Activated T-helper 1 cell treated with anti-CD3 and anti-CD28 coated beads, Interleukin-2, amount 50 U/mL, for 16 hours (primary cell): ENCODE measurements around the gene NR6A1.
"Not testable (repeated sequence)": the region's sequence is repeated elsewhere in the genome, so short reads cannot be mapped to it uniquely, and the experiment has no call there.

Experiments
- DNase-seq, 2 donors: peaks; one replicate each; pipeline ENCODE4 v3.0.0-alpha.2; 2020; ENCODE audit warnings: low read depth in 1 of 2, low spot score in 1 of 2

Gene NR6A1

DNA sequence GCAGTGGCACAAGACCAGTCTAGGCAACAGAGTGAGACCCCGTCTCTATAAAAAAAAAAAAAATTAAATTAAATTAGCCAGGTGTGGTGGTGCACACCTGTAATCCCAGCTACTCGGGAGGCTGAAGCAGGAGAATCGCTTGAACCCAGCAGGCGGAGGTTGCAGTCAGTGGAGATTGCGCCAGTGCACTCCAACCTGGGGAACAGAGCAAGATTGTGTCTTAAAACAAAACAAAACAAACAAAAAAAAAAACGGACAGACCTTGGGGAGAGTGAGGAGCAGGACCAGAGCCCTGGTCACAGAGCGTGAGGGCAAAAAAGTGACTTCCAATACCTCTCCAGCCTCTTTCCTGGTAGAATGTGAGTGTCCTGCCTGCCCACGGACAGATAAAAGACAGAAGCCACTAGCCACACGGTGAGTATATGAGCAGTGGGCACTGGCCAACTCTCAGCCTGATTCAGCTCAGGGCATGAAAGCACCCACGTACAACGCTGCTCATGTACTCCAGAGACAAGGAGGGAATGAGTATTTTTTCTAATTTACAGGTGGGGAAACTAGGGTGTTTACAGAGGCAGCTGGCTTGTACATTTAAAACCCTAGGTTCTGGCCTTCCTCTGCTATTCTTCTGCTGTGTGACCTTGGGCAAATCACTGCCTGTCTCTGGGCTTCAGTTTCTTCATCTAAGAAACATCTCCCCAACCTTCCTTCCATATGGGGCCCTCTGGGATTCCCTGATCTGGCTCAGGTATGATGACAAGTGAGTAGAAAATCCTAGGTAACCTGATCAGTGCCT, 7.7 kb upstream of the NR6A1 start:
- no peak for DNase-seq

DNA sequence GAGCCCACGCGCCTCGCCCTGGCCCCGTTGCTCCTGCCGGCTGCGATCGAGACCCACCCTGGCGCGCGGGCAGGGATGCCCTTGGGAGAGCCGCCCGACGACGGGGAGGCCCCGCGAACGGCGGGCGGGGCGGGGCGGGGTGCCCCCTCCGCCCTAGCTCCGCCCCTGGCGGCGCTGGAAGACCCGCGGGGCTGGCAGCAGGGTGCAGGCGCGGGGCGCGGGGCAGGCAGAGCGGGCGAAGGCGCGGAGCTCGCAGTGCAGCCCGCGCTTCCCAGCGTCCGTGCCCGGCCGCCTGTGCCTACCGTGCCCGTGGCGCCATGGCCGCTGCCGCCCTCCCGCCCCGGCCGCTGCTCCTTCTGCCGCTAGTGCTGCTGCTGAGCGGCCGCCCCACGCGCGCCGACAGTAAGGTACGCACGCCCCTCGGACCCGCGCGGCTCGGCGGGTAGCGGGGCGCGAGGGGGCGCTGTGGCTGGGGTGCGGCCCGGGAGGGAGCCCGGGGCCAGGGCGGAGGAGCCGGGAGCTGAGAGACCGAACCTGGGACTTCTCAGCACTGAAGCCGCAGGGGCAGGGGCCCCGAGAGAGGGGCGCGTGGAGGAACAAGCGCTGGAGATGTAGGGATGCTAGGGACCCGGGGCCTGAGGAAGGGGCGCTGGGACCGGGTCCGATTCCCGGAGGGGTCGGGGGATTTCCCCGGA, 6.0 kb upstream of the NR6A1 start, which contains the start of gene OLFML2A:
Gene OLFML2A, plus strand, starts transcription at position 180 of the 695 bp plus-strand sequence. Its CDS starts 138 bp downstream, at position 318.
- DNase-seq = no peak

DNA sequence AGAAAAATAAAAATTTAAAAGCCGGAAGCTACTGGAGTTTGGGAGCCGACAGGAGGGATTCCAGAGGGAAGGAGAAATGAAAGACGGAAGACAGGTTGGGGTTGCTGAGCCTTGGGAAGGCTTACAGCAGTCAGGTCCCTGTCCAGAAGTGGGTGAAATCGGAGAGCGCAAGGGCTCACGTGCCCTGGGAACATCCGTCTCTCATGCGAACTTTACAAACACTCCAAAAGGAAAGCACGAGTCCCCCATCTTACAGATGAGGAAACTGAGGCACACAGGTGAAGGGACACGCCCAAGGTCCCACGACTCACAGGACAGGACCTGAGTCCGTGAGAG, 5.5 kb upstream of the NR6A1 start:
- DNase-seq = no peak

DNA sequence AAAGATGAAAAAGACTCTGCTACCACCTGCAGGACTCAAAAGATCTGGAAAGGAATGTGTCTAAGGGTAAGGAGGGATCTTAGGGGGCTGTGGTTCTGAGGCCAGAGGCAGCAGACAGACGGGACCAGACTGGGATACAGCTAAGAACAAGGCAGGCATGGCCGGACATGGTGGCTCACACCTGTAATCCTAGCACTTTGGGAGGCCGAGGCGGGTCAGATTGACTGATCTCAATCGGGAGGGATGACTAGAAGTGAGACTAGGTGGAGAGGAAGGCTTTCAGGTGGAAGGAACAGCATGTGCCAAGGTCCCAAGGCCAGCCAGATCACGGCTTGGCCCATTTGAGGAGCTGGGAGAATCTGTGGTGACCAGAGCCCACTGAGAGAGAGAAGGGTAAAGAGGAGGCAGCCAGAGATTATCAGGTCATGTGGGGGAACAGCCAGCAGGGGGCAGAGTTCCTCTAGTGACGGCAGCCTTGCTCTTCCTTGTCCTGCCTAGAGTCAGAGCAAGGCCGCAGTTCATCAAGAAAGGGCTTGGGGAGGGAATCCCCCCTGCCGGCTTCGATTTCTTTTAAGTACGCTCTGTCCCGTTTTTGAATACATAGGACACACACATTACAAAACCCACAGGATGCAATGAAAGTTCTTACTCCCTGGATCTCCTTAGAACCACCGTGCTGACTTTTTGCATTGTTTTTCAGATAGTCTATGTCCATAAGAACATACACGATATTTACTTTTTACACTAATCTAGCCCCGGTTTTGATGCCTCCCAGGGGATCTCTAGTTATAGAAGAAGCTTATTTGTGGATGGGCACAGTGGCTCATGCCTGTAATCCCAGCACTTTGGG, 3.2 kb upstream of the NR6A1 start:
- peak; percentile 71 to 72 for DNase-seq

DNA sequence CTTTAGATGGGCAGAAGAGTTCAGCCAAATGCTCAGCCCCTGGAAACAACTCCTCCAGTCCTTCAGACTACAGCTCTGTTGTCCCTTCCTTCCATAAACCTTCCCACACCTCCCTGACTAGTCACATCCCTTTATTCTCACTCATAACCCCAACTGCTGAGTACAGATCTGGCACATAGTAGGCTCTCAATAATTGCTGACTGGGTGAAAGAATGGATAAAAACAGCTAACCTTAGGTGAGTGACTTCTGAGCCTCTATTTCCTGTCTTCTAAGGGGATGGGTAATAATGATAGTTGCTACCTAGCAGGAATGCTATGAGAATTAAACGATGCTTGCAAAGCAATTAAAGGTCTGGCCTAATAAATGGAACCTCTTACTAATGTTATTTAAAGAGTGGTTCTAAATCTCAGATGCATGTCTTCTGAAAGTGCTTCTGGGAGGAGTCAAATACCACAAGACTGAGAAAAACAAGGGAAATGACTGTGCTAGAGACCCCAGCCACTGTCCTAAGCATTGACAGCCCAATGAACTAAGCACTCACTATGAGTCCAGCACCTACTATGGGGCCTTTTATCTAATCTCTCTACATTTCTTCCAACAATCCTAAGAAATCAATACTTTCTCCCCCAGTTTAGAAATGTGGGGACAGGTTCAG, 2.5 kb upstream of the NR6A1 start:
- DNase-seq = no peak

DNA sequence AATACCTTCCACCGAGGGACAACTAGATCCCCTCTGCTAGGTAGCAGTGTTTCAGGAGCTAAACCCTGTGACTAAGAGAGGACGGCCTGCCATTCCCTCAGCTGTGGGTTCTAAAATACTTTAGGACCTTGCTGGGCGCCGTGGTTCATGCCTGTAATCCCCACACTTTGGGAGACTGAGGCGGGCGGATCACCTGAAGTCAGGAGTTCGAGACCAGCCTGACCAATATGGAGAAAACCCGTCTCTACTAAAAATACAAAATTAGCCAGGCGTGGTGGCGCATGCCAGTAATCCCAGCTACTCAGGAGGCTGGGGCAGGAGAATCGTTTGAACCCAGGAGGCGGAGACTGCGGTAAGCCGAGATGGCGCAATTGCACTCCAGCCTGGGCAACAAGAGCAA, 1.8 kb upstream of the NR6A1 start:
- not testable (repeated sequence) for DNase-seq

DNA sequence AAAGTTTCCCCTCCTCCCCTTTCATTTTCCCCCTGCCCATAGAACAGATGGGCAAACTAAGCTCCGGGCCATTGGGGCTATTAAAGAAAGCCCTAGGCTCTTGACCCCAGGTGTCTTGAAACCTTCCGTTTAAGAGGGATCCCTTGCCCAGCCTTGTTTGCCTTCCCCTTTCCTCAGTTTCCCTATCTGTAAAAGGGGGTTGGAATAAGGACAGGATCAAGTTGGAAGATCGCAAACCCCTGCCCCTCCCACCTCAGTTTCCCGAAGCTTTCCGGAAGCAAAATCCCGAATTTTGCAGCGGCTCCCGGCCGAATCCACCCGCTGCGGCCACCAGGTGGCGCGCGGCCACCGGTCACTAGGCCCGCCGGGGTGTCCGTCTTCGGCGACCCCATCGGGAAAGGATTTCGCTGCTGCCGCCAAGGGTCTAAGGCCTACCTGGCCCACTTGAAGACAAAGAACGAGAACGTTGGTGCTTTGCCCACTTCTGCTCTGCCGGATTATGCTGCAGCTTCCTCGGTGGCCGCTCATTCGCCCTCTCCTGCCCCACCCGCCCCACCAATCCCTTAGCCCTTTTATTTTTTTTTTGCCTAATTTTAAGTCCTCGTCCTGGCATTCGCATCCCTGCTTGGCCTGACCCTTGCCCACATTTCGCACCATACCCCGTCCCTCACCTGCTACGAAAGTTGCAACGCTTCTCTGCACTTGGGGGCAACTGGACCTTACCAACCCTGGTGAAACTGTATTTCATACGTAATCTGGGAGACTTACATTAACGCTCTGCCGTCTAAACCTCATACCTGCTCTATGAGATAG, 962 bp upstream of the NR6A1 start:
- no peak for DNase-seq

DNA sequence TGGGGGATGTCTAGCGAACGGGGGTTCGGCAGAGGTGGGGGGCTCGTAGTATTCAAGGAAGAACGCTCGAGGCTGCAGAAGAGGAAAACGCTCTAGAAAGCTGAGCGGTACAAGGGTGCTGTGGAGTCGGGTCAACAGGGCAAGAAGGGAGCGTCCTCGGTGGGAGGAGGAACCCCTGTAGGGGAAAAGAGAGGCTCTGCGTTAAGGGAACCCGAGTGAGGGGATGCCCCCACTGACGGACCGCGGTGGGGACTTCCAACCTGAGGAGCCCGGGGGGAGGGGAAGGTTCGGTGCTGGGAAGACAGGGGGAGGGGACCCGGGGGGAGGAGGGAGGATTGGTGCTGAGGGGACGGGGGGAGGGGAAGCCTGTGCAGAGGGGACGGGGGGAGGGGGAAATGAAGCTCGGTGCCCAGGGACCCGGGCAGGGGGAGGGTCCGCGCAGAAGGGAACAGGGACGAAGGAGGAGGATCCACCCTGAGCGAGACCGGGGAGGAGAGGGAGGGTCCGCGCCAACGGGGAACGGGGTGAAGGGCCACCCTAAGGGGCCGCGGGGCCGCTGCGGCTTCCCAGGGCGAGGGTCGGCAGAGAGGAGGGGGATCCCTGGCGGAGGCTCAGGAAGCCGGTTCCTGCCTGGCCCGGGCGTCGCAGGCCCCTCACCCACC, 621 bp downstream of the NR6A1 start:
- DNase-seq = no peak

DNA sequence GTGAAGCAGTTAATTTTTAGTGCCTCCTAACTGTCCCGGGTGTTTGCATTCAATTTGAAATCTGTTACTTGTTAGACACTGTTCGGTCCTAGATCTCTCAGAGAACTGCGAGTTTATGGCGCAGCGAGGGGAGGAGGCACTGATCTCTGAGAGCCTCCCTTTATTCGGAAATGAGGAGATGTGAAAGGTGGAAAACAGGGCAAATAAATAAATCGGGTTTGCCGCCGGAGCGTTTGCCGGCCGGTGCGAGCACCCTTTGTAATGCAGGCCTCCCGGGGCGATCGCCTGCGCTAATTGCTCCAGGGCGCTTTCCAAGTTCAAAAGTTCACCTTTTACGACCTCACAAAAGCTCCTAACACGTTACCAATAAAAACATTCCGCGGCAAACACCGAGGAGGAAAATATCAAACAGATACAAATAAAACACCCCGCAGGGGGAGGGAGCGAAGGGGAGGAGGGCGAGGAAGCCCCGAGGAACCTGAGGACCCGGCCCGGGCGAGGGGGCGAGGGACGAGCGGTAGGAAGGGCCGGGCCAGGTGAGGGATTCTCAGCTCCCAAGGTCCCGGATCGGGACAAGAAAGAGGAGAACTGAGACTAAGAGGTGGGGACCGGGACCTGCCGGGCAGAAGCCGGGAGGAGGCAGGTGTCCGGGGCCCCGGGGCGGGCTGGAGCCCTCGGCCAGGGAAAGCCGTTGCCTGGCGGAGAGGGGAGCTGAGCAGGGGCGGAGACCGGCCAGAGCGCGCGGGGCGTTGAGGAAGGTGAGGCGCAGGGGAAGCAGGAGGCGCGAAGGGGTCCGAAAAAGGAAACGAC, 1.4 kb downstream of the NR6A1 start:
- DNase-seq = no peak

DNA sequence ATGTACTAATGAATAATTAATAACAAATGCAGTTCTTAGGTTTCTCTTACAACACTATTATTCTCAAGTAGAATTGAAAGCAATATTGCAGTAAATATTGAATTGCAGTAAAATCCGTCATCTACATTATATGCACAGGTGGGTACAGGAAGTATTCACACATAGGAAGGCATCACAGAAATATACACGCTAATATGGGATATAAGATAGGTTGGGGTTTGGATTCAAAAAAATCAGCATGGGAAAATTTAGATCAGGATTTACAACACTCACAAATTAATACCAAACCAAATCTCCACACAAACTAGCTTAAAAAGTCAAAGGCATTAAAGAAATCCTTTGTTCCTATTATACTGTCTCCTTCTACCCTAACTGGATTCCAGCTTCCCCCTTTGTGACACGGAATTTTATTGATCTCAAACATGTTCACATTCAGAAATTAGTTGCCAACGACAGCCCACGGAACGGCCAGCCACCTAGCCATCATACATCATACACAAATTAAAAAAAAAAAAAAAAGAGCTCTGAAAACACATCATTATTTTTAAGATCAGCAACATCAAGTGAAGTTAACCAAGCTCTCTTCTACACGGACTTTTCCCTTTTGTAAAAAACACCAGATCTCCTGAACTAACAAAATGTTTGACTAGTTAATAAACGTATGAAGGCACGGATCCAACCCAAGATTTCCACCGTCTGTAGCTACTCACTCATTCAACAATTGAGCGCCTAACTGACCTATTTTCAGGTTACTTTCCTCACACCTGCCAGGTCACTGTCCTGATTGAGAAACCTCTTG, 2.2 kb downstream of the NR6A1 start:
- DNase-seq = no peak

DNA sequence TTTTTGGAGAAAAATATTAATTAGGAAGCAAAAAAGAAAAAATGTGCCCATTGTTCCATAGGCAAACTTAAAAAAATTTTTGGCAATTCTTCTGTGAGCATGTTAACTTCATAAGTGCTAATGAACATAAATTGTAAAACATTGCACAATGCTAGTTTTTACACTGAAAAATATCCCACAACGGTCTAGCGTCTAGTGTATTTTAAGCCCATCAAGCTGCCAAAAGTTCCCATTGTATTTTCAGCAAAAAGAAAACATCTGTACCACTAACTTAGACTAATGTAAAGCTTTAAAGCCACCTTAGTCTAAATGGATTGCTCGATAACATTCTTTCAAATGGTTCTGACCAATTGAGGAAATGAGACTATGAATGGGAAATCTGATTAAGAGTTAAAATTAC, 2.8 kb downstream of the NR6A1 start:
- DNase-seq = no peak

DNA sequence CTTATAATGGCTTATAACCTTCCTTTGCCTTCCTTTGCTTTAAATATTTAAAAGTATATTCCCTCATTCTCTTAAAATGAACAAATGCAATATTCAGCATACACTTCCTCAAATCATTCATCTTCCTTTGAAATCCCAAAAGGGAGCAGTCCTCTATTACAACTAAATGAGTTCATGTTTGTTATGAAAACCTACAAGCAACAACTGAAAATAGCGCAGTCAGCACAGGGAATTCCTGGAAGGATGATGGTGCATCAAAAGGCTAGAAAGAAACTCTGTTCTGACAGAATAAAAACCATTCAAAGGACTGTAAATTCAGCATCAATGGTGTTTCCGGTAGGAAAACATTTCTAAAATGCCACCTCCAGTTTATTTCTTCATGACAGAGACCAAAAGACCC, 3.3 kb downstream of the NR6A1 start:
- no peak for DNase-seq

DNA sequence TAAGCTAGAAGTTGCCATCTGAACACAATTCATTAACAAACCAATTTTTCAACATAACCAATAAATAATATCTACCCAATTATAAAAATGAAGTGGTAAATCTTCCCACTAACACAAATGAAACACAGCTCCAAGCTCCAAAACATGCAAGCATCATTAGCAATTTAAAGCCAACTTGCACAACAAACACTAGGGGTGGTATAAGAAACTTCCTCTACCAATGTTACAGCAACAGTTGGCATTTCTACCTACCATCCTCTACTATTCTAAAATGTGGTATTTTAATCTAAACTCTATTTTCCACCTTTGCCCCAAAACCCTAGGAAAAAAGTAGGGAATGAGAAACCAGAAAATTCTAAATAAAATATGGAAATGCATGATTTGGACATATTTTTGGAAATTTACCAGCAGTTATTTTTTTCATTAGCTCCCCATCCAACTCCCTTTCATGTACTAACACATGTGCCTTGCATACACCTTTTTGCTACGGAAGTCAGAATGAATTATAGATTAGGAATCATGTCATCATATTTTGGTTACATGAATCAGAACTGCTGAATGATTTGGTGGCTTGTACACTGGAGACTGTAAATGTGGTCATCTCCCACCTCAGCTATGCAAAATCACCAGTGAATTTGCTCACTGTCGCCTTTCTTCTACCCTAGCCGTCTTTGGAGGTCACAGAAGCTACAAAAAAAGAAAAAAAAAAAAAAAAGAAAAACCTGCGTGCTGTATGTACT, 4.1 kb downstream of the NR6A1 start:
- DNase-seq = no peak

DNA sequence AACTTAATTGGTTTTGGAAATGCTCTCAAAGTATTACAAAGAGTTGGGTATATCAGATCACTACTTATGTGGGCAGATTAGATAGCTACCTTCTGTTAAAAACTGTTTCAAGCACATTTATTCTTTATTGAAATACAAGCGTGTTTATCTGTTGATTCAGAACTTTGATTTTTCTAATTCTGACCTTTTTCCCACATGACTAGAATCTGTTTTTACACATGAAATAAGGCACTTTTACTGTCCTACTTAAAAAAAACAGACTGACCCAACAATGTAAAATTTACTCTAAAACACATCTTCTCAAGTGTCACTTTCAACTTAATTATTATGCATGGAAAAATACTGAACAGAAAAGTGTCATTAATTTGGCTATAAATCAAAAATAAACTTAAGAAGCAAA, 4.8 kb downstream of the NR6A1 start:
- DNase-seq = no peak

DNA sequence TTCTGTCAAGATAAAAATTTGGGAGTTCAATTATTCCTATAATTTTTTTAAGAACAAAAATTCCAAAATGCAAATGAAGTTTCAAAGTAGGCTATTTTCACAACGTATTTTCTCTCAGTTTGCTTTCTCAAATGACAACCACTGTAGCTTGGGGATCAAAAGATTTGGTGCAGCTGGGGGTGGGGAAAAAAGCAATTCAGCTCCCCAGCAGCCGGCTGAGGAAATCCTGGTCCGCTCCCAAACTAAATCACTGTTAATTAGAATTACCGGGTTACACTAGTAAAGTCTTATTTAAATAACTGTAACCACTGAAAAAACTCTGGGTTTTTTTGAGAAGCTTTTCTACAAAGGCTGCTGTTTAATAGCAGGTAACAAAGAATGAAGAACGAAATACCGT, 5.7 kb downstream of the NR6A1 start:
- DNase-seq = no peak

DNA sequence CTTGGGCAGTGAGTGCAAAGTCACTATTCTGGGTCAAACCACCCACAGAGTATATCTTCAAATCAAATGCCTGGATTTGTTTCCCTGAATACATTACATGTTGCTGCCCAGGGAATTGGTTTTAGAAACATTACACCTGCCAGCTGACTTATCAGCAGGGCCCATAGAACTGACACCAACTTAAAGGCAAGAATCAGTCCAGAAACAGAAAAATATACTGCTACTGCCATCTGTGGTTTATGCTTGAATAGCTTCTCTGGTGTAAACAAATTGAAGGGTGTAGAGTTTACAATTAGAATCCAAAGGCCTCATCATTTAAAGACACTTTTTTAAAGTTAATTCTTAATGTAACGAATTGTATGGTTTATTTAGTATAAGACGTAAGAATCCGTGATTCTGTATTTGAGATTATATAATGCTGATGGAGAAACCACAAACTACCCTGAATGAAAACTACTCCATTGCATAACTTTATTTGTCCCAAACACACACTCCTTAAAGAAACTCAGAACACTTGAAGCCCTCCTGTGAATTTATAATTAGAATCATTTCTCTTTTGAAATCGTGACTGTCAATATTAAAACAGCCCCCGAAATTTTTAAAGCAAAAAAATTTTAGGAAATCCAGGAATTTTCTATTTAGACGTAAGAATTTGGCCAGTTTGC, 6.2 kb downstream of the NR6A1 start:
- DNase-seq = no peak

DNA sequence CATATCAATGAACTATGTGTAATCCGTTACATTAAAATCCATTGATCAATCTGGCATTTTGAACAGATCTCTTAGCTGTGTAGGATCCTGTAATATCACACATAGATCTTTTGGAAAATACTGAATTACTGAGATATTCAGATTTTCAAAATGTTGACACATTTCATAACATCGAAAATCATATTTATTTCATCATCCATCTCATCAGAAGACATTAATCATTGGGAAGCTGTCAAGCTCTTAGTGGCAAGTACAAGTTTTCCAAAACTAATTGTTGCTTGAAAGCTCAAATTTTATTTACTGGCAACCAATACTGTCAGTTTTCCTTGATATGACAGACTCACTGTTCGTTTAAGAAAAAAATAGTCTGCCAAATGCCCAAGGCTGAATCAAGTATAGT, 8.5 kb downstream of the NR6A1 start:
- DNase-seq = no peak
